Measurements from ENCODE around the gene ASTN1. TPM values are rescaled to one million over a fixed set of nuclear protein-coding genes. Genes with fewer than 3 reads are reported as not detected.

The ASTN1 gene
- total and polyA plus RNA-seq, 12 donors, result 0.14 to 0.88 (median 0.34) TPM

GRCh38 chr1:176893625-176894352 is 270.7 kb downstream of the ASTN1 start:
- peak overlapping the region in 1 of 10 donors; percentile 24 for H3K27ac ChIP-seq
- no peak for TF ChIP-seq CTCF (IDR thresholded peaks at IDR 0.05)
- H3K4me3 ChIP-seq, result no peak overlapping the region
- 39 to 48% methylated on average over 7 of the region's 7 CpGs for WGBS, 2 donors
- DNase-seq (no peak), ATAC-seq (peak in 4 of 8 donors; percentile 35 to 80 (median 68))
- intact Hi-C loops (cut with DNase I), result loop anchor here in 5 of 10 donors (10.0 kb wide), 4 partner anchors 461 to 1051 kb away; no protein-coding TSS in a partner anchor
- peaks cover 0 to 13% (median 5%) of the 10 kb centered on the region in 9 donors for H3K4me1 ChIP-seq
- no peaks in the 10 kb centered on the region for H3K36me3 ChIP-seq
- peaks cover 0 to 14% (median 6%) of the 10 kb centered on the region in 7 donors for H3K27me3 ChIP-seq
- H3K9me3 ChIP-seq, result no peaks in the 10 kb centered on the region

- intact Hi-C loops (cut with DNase I), result loop anchor here in 1 of 10 donors (10.0 kb wide), 1 partner anchor 514 kb away; no protein-coding TSS in a partner anchor
- no peaks in the 10 kb centered on the region for H3K36me3 ChIP-seq
- no peak overlapping the region for H3K27ac ChIP-seq
- ATAC-seq (peak in 6 of 8 donors; percentile 50 to 72 (median 68)), DNase-seq (no peak)
- TF ChIP-seq CTCF (IDR thresholded peaks at IDR 0.05), result no peak
- peaks cover 0 to 18% (median 0%) of the 10 kb centered on the region in 9 donors for H3K4me1 ChIP-seq
- H3K9me3 ChIP-seq, result no peaks in the 10 kb centered on the region
- peaks cover 0 to 3% (median 0%) of the 10 kb centered on the region in 7 donors for H3K27me3 ChIP-seq
- 77 to 82% methylated on average over 3 of the region's 3 CpGs for WGBS, 2 donors
- no peak overlapping the region for H3K4me3 ChIP-seq
Observed at GRCh38 chr1:176888471-176889032, 276.0 kb downstream of the ASTN1 start.

DNA sequence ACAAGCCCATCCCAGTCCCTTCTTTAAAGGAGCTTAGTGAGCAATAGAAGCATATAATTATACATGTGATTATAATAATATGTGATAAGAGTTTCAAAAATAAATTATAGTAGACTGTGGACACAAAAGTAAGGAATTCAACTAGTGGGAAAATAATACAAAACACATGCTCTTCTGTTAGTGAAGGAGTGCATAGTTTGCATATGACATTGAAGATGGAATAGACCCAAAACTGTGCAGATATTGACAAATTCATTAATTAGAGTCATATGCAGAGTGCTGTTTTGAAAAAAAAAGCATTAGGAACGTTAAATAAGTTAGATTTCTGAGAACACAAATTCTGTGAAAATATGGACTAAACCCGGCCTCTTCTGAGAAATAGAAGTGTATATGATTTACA is 278.8 kb downstream of the ASTN1 start:
- intact Hi-C loops (cut with DNase I), result loop anchor here in 1 of 10 donors (10.0 kb wide), 1 partner anchor 511 kb away; no protein-coding TSS in a partner anchor

More for the DNA sequence above, 278.8 kb downstream of the ASTN1 start:
- ATAC-seq, result no peak
- peaks cover 0 to 13% (median 0%) of the 10 kb centered on the region in 9 donors for H3K4me1 ChIP-seq
- no peak for TF ChIP-seq CTCF (IDR thresholded peaks at IDR 0.05)
- no peaks in the 10 kb centered on the region for H3K9me3 ChIP-seq
- DNase-seq, result no peak
- no peak overlapping the region for H3K4me3 ChIP-seq
- H3K36me3 ChIP-seq, result no peaks in the 10 kb centered on the region
- no peaks in the 10 kb centered on the region for H3K27me3 ChIP-seq
- H3K27ac ChIP-seq, result no peak overlapping the region
- 56 to 75% methylated on average over 2 of the region's 2 CpGs for WGBS, 2 donors
